ENCODE results near the gene MAPK7.

DNA sequence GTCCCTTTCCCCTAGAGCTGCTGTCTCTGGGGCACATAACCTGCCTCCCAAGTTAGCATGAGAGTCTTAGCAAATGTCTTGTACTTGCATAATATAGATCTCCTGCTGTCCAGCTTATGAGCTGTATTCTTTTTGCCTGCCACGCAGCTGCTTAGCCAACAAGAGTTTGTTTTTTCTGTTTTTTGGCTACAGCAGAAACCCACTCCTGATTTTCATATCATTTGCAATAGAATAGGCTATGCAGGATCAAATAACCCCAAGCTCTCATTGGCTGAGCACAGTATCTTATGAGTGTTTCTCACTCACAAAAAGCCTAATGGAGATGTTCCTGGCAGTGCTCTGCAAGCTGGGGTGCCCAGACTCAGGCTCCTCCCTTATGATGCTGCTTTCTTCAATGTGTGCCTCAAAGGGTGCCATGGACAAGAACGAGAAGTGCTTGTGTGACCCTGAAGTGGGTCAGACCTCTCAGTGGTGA, 38.9 kb upstream of the MAPK7 start:
- TF ChIP-seq POLR2AphosphoS5 (IDR thresholded peaks at IDR 0.05; ENCODE audit: low read depth, low read length) (no peak), POLR2A (IDR thresholded peaks at IDR 0.05; ENCODE audit: low read depth, low read length) (no peak), TAF1 (IDR thresholded peaks at IDR 0.05; ENCODE audit: low read depth, low read length) (no peak), PAX5 (IDR thresholded peaks at IDR 0.05; ENCODE audit: insufficient read depth, low read length, severe bottlenecking) (no peak), POU2F2 (IDR thresholded peaks at IDR 0.05; ENCODE audit: low read depth, low read length) (no peak)

Measured in GM12891 (cell line).